Muscle of leg (tissue), 11 donors: ENCODE measurements around the gene LRP8. TPM values are rescaled to one million over a fixed set of nuclear protein-coding genes. Genes with fewer than 3 reads are reported as not detected.
A peak's percentile ranks its signal among the peaks of the same experiment; 100 is the strongest.

Experiments used
- DNase-seq: peaks from one replicate; pipeline ENCODE4 v3.0.0; 2013
- H3K27ac ChIP-seq: one replicate; pipeline ENCODE4 v1.5.1; 2013; ENCODE audit warnings: mild to moderate bottlenecking, low read length, control low read depth
- H3K27me3 ChIP-seq: one replicate; pipeline ENCODE4 v1.6.1; 2013; ENCODE audit warnings: low read length; ENCODE audit not compliant: control insufficient read depth, insufficient read depth
- H3K36me3 ChIP-seq: one replicate; pipeline ENCODE4 v1.6.1; 2013; ENCODE audit warnings: low read length; ENCODE audit not compliant: control insufficient read depth, insufficient read depth
- H3K4me1 ChIP-seq: one replicate; pipeline ENCODE4 v1.6.1; 2013; ENCODE audit warnings: low read length; ENCODE audit not compliant: control insufficient read depth, insufficient read depth
- H3K4me3 ChIP-seq: one replicate; pipeline ENCODE4 v1.5.1; 2013; ENCODE audit warnings: low read length, control low read depth
- H3K9me3 ChIP-seq: replicated peaks from 2 replicates; pipeline ENCODE4 v1.6.1; 2013; ENCODE audit warnings: low read depth, low read length; ENCODE audit not compliant: control insufficient read depth
- WGBS: methylation state at CpG from one replicate; pipeline ENCODE4 v1.1.5; 2013; ENCODE audit warnings: missing lambda C conversion rate; ENCODE audit not compliant: insufficient coverage; 5-methylcytosine and 5-hydroxymethylcytosine counted together
- polyA plus RNA-seq, 8 donors: library from polyadenylated mRNA; unstranded; fragments of 120-200 nt; gene quantifications; one replicate each; pipeline versions ENCODE4 v1.2.1 to v1.2.3, GENCODE V29; 2013; ENCODE audit warnings: inconsistent platforms in 1 of 8, low replicate concordance in 1 of 8; ENCODE audit not compliant: insufficient read length in 8 of 8, insufficient read depth in 1 of 8
- total RNA-seq: library from RNA; stranded (reverse); fragments of 120-200 nt; gene quantifications from one replicate; pipeline ENCODE4 v1.2.4, GENCODE V29; 2013

LRP8 gene
- total and polyA plus RNA-seq, 9 donors: 2.8 to 6.9 (median 4.2) TPM

DNA sequence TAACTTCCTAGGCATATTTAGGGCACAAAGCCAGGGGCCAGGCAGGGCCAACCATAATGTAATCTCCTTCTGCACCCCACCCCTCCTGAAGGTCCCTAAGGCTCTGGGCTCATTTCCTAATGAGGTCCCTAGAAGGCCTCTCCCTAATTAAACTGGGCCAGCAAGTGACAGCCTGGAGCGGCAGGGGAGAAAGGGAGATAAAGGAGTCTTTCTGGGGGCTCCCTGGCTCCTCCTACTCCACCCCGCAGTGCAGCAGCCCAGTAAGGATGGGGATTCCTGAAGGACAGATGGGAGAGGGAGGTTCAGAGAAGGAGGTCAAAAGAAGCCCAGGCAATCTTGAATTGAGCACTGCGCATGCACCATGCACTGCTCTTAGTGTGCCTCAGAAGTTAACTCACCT, 12.8 kb downstream of the LRP8 start:
- Histone ChIP-seq H3K27me3 (no peaks in the 10 kb centered on the region), H3K36me3 (no peaks in the 10 kb centered on the region), H3K4me1 (peaks cover 54% of the 10 kb centered on the region), H3K9me3 (no peaks in the 10 kb centered on the region), H3K27ac (no peak overlapping the region), H3K4me3 (no peak overlapping the region)
- WGBS: 83% methylated on average over 1 of the region's 3 CpGs
- DNase-seq: no peak

- H3K4me1 ChIP-seq: peaks cover 50% of the 10 kb centered on the region
- no peaks in the 10 kb centered on the region for H3K9me3 ChIP-seq
- no peaks in the 10 kb centered on the region for H3K27me3 ChIP-seq
- no peak for DNase-seq
- H3K4me3 ChIP-seq: no peak overlapping the region
- WGBS: no CpG with 5 or more reads among the region's 7 CpGs
- H3K27ac ChIP-seq: no peak overlapping the region
- no peaks in the 10 kb centered on the region for H3K36me3 ChIP-seq
Observed at GRCh38 chr1:53314606-53315005, 13.3 kb downstream of the LRP8 start.

DNA sequence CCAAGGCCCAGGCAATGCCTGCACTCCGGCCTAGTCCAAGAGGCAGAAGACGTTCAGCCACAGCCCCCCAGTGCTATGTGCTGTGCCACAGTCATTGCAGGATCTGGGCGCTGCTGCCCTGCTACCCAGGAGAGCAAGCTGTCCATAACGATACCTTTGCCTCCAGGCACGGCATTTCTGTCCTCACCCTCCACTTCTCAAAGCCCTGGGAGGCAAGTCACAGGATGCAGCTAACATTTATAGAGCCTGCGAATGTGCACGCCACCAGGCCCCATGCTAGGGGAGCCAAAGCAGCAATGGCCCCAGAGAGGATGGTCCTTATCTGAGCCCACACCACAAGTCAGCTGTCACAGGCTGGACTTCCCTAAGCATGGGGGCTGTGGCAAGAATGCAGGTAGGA, 13.8 kb downstream of the LRP8 start:
- 82% methylated on average over 7 of the region's 7 CpGs for WGBS

DNA sequence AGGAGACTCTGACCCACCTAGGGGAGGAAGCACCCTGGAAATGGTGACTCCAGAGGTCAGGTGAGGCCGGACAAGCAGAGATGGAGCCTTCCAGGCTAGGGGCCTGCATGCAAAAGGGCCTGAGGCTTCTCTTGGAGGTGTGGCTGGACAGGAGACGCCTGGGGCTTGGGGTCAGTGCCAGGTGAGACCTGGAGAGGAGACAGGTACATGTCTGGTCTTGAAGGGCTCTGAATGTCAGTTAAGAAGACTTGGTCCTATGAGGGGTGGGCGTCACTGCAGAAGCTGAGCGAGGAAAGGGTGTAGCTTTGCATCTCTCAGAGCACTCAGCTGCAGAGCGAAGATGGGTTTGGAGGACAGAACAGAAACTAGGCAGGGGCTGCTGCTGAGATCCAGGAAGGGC, 14.3 kb downstream of the LRP8 start:
- no peaks in the 10 kb centered on the region for H3K9me3 ChIP-seq
- no peaks in the 10 kb centered on the region for H3K36me3 ChIP-seq
- H3K27ac ChIP-seq: no peak overlapping the region
- WGBS: 86% methylated on average over 4 of the region's 5 CpGs
- H3K4me3 ChIP-seq: no peak overlapping the region
- peaks cover 43% of the 10 kb centered on the region for H3K4me1 ChIP-seq
- no peak for DNase-seq
- no peaks in the 10 kb centered on the region for H3K27me3 ChIP-seq

More for the DNA sequence above, 13.8 kb downstream of the LRP8 start:
- no peak overlapping the region for H3K4me3 ChIP-seq
- no peaks in the 10 kb centered on the region for H3K9me3 ChIP-seq
- no peaks in the 10 kb centered on the region for H3K27me3 ChIP-seq
- H3K27ac ChIP-seq: no peak overlapping the region
- DNase-seq: no peak
- peaks cover 45% of the 10 kb centered on the region for H3K4me1 ChIP-seq
- no peaks in the 10 kb centered on the region for H3K36me3 ChIP-seq

GRCh38 chr1:53311702-53312305, 16.1 kb downstream of the LRP8 start:
- no peaks in the 10 kb centered on the region for H3K27me3 ChIP-seq
- H3K4me3 ChIP-seq: no peak overlapping the region
- 17% methylated on average over 1 of the region's 11 CpGs for WGBS
- no peaks in the 10 kb centered on the region for H3K36me3 ChIP-seq
- DNase-seq: no peak
- no peak overlapping the region for H3K27ac ChIP-seq
- H3K4me1 ChIP-seq: peaks cover 30% of the 10 kb centered on the region
- no peaks in the 10 kb centered on the region for H3K9me3 ChIP-seq

- WGBS: 69% methylated on average over 9 of the region's 15 CpGs
- Histone ChIP-seq H3K9me3 (no peaks in the 10 kb centered on the region), H3K4me3 (no peak overlapping the region), H3K27me3 (no peaks in the 10 kb centered on the region), H3K27ac (no peak overlapping the region), H3K4me1 (peaks cover 25% of the 10 kb centered on the region), H3K36me3 (no peaks in the 10 kb centered on the region)
- peak; percentile 33 for DNase-seq
Observed at GRCh38 chr1:53310847-53311681, 16.8 kb downstream of the LRP8 start.

DNA sequence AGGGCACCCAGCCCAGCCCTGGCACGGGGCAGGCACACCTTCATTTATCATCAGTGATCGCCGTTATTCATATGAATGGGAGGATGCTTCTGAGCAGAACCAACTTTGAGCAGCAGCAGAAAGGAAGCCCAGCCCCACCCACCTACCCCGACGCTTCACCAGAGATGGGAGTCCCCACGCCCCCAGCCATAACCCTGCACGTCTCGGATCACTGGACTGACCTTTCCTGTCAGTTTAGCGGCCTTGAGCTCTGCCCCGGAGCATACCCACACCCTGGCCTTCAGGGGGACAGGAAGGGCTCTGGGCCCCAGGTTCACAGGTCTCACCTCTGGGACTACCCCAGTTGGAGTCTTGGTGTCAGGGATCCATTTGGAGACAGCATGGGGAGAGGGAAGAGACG, 18.1 kb downstream of the LRP8 start:
- no CpG with 5 or more reads among the region's 11 CpGs for WGBS
- H3K27me3 ChIP-seq: no peaks in the 10 kb centered on the region
- H3K27ac ChIP-seq: no peak overlapping the region
- H3K9me3 ChIP-seq: no peaks in the 10 kb centered on the region
- DNase-seq: no peak
- peaks cover 20% of the 10 kb centered on the region for H3K4me1 ChIP-seq
- H3K4me3 ChIP-seq: no peak overlapping the region
- H3K36me3 ChIP-seq: no peaks in the 10 kb centered on the region

- no peak for DNase-seq
- 17% methylated on average over 4 of the region's 8 CpGs for WGBS
- no peaks in the 10 kb centered on the region for H3K9me3 ChIP-seq
- H3K36me3 ChIP-seq: no peaks in the 10 kb centered on the region
- H3K4me3 ChIP-seq: no peak overlapping the region
- no peaks in the 10 kb centered on the region for H3K27me3 ChIP-seq
- H3K27ac ChIP-seq: no peak overlapping the region
- H3K4me1 ChIP-seq: peaks cover 28% of the 10 kb centered on the region
Observed at GRCh38 chr1:53308506-53308905, 19.4 kb downstream of the LRP8 start.

DNA sequence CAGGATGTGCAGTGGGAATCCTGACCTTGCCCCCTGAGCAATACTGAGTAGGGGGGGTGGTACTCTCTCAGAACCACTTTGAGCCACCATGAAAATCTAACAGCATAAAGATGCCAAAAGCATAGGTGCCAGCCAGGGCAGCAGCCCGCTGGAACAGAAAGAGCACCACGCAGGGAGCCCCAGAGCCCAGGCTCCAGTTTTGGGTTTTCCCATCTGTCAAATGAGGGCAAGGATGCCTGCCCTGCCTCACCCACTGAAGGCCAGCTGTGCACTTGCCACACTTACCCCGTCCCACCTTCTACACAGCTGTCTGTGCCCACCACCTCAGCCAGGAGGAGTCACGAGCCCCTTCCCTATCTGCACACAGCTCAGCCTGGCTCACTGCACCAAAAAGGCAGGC, 20.8 kb downstream of the LRP8 start:
- Histone ChIP-seq H3K9me3 (no peaks in the 10 kb centered on the region), H3K4me1 (peaks cover 27% of the 10 kb centered on the region), H3K27me3 (no peaks in the 10 kb centered on the region), H3K27ac (no peak overlapping the region), H3K36me3 (no peaks in the 10 kb centered on the region), H3K4me3 (no peak overlapping the region)
- WGBS: 73% methylated on average over 4 of the region's 4 CpGs
- no peak for DNase-seq

DNA sequence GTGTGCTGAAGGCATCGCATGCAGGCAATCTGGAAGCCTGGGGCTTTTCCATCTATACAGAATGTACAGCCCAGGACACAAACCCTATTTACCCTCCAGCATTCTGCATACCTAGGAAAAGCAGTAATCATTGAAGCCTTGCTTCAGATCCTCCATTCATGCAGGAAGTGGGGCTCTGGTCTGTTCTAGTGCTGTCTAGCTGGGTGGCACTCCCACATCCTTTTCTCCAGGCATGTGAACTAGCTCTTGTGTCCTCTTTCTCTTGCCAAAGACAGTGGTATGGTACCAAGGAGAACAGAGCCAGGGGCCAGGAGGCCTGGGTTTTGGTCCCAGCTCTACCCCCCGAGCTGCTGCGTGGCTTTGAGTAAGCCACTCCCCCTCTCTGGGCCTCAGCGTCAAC, 21.7 kb downstream of the LRP8 start:
- DNase-seq: no peak
- H3K9me3 ChIP-seq: no peaks in the 10 kb centered on the region
- no peaks in the 10 kb centered on the region for H3K36me3 ChIP-seq
- H3K27me3 ChIP-seq: no peaks in the 10 kb centered on the region
- H3K27ac ChIP-seq: no peak overlapping the region
- 100% methylated on average over 1 of the region's 4 CpGs for WGBS
- peaks cover 19% of the 10 kb centered on the region for H3K4me1 ChIP-seq
- no peak overlapping the region for H3K4me3 ChIP-seq
